ENCODE measurements around the gene PTPRG.

DNA sequence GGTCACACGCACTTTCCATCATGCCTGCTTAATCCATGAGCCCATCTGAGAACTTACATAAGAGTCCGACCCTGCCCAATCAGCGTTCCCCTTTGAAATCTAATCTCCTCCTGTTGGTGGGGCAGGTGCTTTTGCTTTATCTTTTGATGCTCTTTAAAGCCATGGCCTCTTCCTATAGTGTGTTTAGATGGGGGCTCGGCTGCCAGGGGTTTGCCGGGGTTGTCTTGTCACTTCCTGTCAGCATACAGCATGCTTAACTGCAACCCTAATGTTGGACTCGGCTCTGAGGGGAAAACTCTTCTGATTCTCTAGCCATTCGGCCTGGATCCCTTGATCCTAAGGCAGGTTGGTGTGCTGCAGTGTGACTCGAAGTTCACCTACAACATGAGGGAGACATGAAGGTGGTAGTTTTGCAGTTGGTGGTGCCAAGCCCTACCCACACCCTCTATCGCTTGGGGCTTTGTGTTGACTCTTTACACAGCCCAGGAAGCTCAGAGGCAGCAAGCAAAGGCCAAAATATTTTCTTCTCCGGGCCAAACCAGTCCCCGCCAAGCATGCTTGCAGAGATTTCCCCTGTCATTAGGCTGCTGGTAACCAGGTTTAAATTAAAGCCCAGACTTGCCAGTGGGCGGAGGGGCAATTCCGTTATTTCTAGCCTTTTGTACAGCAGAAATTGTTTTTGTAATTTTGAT is 593.2 kb downstream of the PTPRG start:
- TF ChIP-seq, protein P1, sequence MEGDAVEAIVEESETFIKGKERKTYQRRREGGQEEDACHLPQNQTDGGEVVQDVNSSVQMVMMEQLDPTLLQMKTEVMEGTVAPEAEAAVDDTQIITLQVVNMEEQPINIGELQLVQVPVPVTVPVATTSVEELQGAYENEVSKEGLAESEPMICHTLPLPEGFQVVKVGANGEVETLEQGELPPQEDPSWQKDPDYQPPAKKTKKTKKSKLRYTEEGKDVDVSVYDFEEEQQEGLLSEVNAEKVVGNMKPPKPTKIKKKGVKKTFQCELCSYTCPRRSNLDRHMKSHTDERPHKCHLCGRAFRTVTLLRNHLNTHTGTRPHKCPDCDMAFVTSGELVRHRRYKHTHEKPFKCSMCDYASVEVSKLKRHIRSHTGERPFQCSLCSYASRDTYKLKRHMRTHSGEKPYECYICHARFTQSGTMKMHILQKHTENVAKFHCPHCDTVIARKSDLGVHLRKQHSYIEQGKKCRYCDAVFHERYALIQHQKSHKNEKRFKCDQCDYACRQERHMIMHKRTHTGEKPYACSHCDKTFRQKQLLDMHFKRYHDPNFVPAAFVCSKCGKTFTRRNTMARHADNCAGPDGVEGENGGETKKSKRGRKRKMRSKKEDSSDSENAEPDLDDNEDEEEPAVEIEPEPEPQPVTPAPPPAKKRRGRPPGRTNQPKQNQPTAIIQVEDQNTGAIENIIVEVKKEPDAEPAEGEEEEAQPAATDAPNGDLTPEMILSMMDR (IDR thresholded peaks at IDR 0.05): no peak
- no peak for TF ChIP-seq POLR2A (IDR thresholded peaks at IDR 0.05)

Measured in right lobe of liver (tissue), 4 donors.